ENCODE results near the gene NUDT7. TPM values are rescaled to one million over a fixed set of nuclear protein-coding genes. Genes with fewer than 3 reads are reported as not detected.

Gene NUDT7
- total RNA-seq, 1 donor from 2014 or later = 2.0 TPM

DNA sequence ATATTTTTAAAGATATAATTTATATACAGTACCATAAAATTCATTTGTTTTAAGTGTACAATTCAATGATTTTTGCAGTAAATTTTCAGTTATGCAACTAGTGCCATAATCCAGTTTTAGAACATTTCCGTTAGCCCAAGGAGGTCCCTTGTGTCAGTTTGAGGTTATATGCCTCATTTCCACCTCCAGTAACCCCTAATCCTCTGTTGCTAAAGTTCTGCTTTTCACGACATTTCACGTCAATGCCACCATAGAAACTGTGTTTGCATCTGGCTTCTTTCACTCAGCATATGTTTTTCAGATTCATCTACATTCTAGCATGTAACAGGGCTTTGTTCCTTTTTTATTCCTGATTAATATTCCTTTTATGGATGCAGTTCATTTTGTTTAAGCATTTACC, 42.4 kb upstream of the NUDT7 start:
- Histone ChIP-seq H3K4me3 (ENCODE audit: low read depth, low read length) (no peak overlapping the region), H3K36me3 (ENCODE audit: control insufficient read depth, insufficient read depth, low read length) (no peaks in the 10 kb centered on the region), H3K27me3 (ENCODE audit: control insufficient read depth, insufficient read depth, low read length) (no peaks in the 10 kb centered on the region)
- TF ChIP-seq CTCF (IDR thresholded peaks at IDR 0.05; ENCODE audit: insufficient read depth, low read length, poor library complexity, severe bottlenecking) = no peak
- DNase-seq (ENCODE audit: low read depth) = no peak

GRCh38 chr16:77680496-77680895, 41.8 kb upstream of the NUDT7 start:
- no peak for TF ChIP-seq CTCF (IDR thresholded peaks at IDR 0.05; ENCODE audit: insufficient read depth, low read length, poor library complexity, severe bottlenecking)
- H3K4me3 ChIP-seq (ENCODE audit: low read depth, low read length) = no peak overlapping the region
- H3K27me3 ChIP-seq (ENCODE audit: control insufficient read depth, insufficient read depth, low read length) = no peaks in the 10 kb centered on the region
- DNase-seq (ENCODE audit: low read depth) = no peak
- no peaks in the 10 kb centered on the region for H3K36me3 ChIP-seq (ENCODE audit: control insufficient read depth, insufficient read depth, low read length)

DNA sequence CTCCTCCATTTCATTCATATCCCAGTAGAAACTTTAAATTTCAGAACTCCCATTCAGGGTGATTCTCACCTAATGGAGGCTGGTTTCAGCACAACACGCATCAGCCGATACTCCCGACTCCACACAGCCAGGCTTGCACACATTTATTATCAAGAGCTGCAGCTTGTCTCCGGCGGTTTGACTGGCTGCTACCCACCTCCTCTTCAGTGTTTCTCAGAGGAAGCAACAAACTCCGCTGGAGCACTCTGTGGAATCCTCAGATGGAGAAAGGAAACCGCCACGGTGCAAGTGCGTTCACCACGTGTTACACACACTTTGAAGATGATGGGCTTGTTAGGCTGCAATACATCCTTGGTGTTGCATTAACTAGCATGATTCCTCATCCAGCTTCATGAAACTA, 39.7 kb upstream of the NUDT7 start:
- no peaks in the 10 kb centered on the region for H3K36me3 ChIP-seq (ENCODE audit: control insufficient read depth, insufficient read depth, low read length)
- H3K4me3 ChIP-seq (ENCODE audit: low read depth, low read length) = no peak overlapping the region
- DNase-seq (ENCODE audit: low read depth) = no peak
- no peaks in the 10 kb centered on the region for H3K27me3 ChIP-seq (ENCODE audit: control insufficient read depth, insufficient read depth, low read length)
- no peak for TF ChIP-seq CTCF (IDR thresholded peaks at IDR 0.05; ENCODE audit: insufficient read depth, low read length, poor library complexity, severe bottlenecking)

GRCh38 chr16:77683397-77684180, 38.7 kb upstream of the NUDT7 start:
- H3K27me3 ChIP-seq (ENCODE audit: control insufficient read depth, insufficient read depth, low read length) = no peaks in the 10 kb centered on the region
- TF ChIP-seq CTCF (IDR thresholded peaks at IDR 0.05; ENCODE audit: insufficient read depth, low read length, poor library complexity, severe bottlenecking) = no peak
- H3K36me3 ChIP-seq (ENCODE audit: control insufficient read depth, insufficient read depth, low read length) = no peaks in the 10 kb centered on the region
- H3K4me3 ChIP-seq (ENCODE audit: low read depth, low read length) = no peak overlapping the region
- DNase-seq (ENCODE audit: low read depth) = no peak

GRCh38 chr16:77684181-77684526, 38.2 kb upstream of the NUDT7 start:
- TF ChIP-seq CTCF (IDR thresholded peaks at IDR 0.05; ENCODE audit: insufficient read depth, low read length, poor library complexity, severe bottlenecking) = no peak
- no peak overlapping the region for H3K4me3 ChIP-seq (ENCODE audit: low read depth, low read length)
- H3K27me3 ChIP-seq (ENCODE audit: control insufficient read depth, insufficient read depth, low read length) = no peaks in the 10 kb centered on the region
- H3K36me3 ChIP-seq (ENCODE audit: control insufficient read depth, insufficient read depth, low read length) = no peaks in the 10 kb centered on the region
- no peak for DNase-seq (ENCODE audit: low read depth)

DNA sequence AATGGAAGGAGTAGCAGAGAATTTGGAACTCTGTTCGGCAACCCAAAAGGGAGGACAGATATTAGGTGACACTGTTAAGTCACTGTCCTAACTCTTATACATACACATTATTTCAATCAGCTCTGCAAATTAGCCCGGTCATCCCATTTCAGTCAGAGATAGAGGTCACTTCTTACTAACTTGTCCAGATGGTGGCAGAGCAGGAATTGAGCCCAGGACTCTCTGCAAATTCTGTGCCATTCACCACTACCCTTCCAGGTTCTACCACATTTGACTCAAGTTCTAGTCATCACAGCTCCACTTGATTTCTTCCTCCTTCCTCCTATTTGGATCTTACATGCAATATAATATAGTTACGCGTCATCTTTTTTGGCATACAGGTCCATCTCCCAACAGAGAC, 35.9 kb upstream of the NUDT7 start:
- no peak overlapping the region for H3K4me3 ChIP-seq (ENCODE audit: low read depth, low read length)
- TF ChIP-seq CTCF (IDR thresholded peaks at IDR 0.05; ENCODE audit: insufficient read depth, low read length, poor library complexity, severe bottlenecking) = no peak
- no peak for DNase-seq (ENCODE audit: low read depth)

More for the DNA sequence above, 35.9 kb upstream of the NUDT7 start:
- Histone ChIP-seq H3K36me3 (ENCODE audit: control insufficient read depth, insufficient read depth, low read length) (no peaks in the 10 kb centered on the region), H3K27me3 (ENCODE audit: control insufficient read depth, insufficient read depth, low read length) (no peaks in the 10 kb centered on the region)
